ENCODE measurements around the gene GRIA4. TPM values are rescaled to one million over a fixed set of nuclear protein-coding genes. Genes with fewer than 3 reads are reported as not detected.

The GRIA4 gene
- total and polyA plus RNA-seq, 12 donors: not detected

DNA sequence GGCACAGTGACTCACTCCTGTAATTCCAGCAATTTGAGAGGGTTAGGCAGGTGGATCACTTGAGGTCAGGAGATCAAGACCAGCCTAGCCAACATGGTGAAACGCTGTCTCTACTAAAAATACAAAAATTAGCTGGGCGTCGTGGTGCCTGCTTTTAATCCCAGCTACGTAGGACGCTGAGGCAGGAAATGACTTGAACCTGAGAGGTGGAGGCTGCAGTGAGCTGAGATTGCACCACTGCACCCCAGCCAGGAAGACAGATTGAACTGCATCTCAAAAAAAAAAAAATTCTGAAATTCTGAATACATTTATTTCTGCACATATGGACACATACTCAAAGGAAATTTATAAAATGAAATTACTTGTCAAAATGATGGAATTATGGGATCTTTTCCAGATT, 103.2 kb downstream of the GRIA4 start:
- 54 to 60% methylated on average over 5 of the region's 5 CpGs for WGBS, 2 donors
- H3K4me3 ChIP-seq: no peak overlapping the region
- DNase-seq (no peak), ATAC-seq (no peak)
- TF ChIP-seq CTCF (IDR thresholded peaks at IDR 0.05): no peak
- no peaks in the 10 kb centered on the region for H3K27me3 ChIP-seq
- intact Hi-C loops (cut with DNase I): no loop called here
- H3K36me3 ChIP-seq: no peaks in the 10 kb centered on the region
- H3K9me3 ChIP-seq: peaks cover 0 to 4% (median 0%) of the 10 kb centered on the region in 11 donors
- H3K4me1 ChIP-seq: no peaks in the 10 kb centered on the region
- no peak overlapping the region for H3K27ac ChIP-seq

GRCh38 chr11:105713696-105714095, 103.8 kb downstream of the GRIA4 start:
- intact Hi-C loops (cut with DNase I): no loop called here
- DNase-seq (no peak), ATAC-seq (no peak)
- 85 to 87% methylated on average over 2 of the region's 2 CpGs for WGBS, 2 donors
- no peaks in the 10 kb centered on the region for H3K36me3 ChIP-seq
- H3K4me3 ChIP-seq: no peak overlapping the region
- peaks cover 0 to 4% (median 0%) of the 10 kb centered on the region in 11 donors for H3K9me3 ChIP-seq
- no peak overlapping the region for H3K27ac ChIP-seq
- no peaks in the 10 kb centered on the region for H3K27me3 ChIP-seq
- no peak for TF ChIP-seq CTCF (IDR thresholded peaks at IDR 0.05)
- H3K4me1 ChIP-seq: no peaks in the 10 kb centered on the region

GRCh38 chr11:105718641-105719040, 108.8 kb downstream of the GRIA4 start:
- DNase-seq (no peak), ATAC-seq (no peak)
- WGBS, 2 donors: 75 to 76% methylated on average over 5 of the region's 5 CpGs
- Histone ChIP-seq H3K36me3 (no peaks in the 10 kb centered on the region), H3K4me1 (no peaks in the 10 kb centered on the region), H3K4me3 (no peak overlapping the region), H3K27me3 (no peaks in the 10 kb centered on the region), H3K27ac (no peak overlapping the region), H3K9me3 (no peaks in the 10 kb centered on the region)
- TF ChIP-seq CTCF (IDR thresholded peaks at IDR 0.05): no peak
- intact Hi-C loops (cut with DNase I): no loop called here

- Histone ChIP-seq H3K27ac (no peak overlapping the region), H3K27me3 (no peaks in the 10 kb centered on the region), H3K9me3 (no peaks in the 10 kb centered on the region), H3K4me3 (no peak overlapping the region), H3K4me1 (no peaks in the 10 kb centered on the region), H3K36me3 (no peaks in the 10 kb centered on the region)
- DNase-seq: no peak
- ATAC-seq: no peak
- TF ChIP-seq CTCF (IDR thresholded peaks at IDR 0.05): no peak
- 86 to 89% methylated on average over 11 of the region's 11 CpGs for WGBS, 2 donors
- intact Hi-C loops (cut with DNase I): no loop called here
Observed at GRCh38 chr11:105719073-105719822, 109.4 kb downstream of the GRIA4 start.
